Esophagus squamous epithelium (tissue), 4 donors: ENCODE results near the gene CCDC78.

ENCODE experiments used
- POLR2A ChIP-seq, 4 donors: fragments of 450-650 bp; IDR thresholded peaks; one replicate each; pipeline ENCODE4 v1.6.1; 2017; ENCODE audit warnings: antibody characterized with exemption in 4 of 4, mild to moderate bottlenecking in 4 of 4, moderate library complexity in 3 of 4
- TF ChIP-seq, protein P1 (sequence below), 6 experiments: fragments of 450-650 bp in 4 of 6; fragments of 200-600 bp in 2 of 6; sonication (generic) in 2 of 6; IDR thresholded peaks; one replicate each; pipeline ENCODE4 v1.5.1; 2016 to 2019; ENCODE audit warnings: antibody characterized with exemption in 6 of 6, mild to moderate bottlenecking in 4 of 6, moderate library complexity in 4 of 6

DNA sequence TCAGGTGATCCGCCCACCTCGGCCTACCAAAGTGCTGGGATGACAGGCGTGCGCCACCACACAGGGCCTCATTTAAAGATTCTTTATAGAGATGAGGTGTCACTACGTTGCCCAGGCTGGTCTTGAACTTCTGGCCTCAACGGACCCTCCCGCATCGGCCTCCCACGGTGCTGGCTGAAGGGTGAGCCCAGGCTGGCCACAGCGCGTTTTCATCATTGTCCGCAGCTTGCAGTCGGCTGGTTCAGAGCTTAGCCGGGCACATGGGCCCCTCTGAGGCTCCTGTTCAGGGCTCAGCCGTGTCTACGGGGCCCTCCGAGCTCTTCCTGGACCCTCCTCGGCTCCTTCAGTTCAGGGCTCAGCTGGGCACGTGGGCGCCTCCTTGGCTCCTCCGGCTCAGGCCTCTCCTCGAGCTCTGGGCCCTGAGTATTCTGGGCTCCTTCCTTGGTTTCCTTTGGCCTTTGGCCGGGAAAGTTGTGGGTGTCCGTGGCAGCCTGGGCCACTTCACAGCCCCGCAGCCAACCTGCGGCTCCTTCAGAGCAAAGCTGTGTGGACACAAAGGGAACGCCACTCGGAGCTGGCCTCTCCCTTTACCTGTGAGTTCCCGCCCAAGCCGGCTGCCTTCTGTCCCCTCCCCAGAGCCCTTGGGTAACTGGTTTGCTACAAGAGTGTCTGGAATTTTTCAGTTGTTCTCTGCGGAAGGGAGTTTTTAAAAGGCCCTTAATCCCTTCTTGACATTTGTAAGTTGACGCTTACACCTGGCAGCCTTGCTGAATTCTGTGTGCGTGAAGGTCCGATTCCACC lies 33.1 kb upstream of the CCDC78 start:
- TF ChIP-seq, protein P1, sequence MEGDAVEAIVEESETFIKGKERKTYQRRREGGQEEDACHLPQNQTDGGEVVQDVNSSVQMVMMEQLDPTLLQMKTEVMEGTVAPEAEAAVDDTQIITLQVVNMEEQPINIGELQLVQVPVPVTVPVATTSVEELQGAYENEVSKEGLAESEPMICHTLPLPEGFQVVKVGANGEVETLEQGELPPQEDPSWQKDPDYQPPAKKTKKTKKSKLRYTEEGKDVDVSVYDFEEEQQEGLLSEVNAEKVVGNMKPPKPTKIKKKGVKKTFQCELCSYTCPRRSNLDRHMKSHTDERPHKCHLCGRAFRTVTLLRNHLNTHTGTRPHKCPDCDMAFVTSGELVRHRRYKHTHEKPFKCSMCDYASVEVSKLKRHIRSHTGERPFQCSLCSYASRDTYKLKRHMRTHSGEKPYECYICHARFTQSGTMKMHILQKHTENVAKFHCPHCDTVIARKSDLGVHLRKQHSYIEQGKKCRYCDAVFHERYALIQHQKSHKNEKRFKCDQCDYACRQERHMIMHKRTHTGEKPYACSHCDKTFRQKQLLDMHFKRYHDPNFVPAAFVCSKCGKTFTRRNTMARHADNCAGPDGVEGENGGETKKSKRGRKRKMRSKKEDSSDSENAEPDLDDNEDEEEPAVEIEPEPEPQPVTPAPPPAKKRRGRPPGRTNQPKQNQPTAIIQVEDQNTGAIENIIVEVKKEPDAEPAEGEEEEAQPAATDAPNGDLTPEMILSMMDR (IDR thresholded peaks at IDR 0.05), result peak in 1 of 6 experiments; percentile 25
- no peak for TF ChIP-seq POLR2A (IDR thresholded peaks at IDR 0.05)
